NCI-H2107 treated with DMSO at 0.1 percent for 48 hours (cell line): ENCODE results near the gene ADAMTS2.

Experiments used
- DNase-seq: peaks from one replicate; lab custom pipeline; 2025; ENCODE audit not compliant: unreplicated experiment; lab: John Stamatoyannopoulos, UW

ADAMTS2 gene

GRCh38 chr5:179235416-179236400 lies 109.6 kb downstream of the ADAMTS2 start:
- no peak for DNase-seq

- no peak for DNase-seq
Measured at GRCh38 chr5:179234563-179235135, 110.6 kb downstream of the ADAMTS2 start.

DNA sequence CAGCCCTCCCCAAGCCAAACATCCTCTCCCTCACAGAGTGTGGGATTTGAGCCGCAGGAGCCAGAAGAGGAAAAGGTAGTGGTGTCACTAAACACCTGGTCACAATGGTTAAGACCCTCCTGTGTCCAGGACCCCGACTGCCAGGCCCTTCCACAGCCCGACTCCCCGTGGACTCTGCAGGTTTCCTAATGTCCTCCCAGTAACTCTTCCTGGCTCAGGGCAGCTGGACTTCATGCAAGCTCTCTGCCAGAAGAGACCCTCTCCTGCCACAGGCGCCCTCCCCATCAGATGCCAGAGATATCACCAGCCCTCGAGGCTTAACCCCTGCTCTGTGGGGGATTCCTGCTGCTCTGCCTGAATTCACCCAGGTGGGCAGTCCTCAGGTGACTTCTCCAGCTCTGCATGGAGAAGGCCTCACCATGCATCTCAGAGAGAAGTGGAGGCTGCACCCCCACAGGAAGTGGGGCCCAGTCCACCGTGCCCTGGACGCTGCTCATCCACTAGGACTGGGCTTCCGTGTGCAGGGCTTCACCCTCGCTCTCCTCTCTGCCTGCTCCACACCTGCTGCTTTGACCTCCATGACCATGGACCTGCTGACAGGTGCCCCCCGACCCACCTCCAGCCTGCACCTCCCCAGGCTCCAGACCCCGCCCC lies 111.2 kb downstream of the ADAMTS2 start:
- DNase-seq: no peak

GRCh38 chr5:179232091-179232735 lies 113.0 kb downstream of the ADAMTS2 start:
- DNase-seq: no peak

GRCh38 chr5:179231309-179231708 lies 114.0 kb downstream of the ADAMTS2 start:
- no peak for DNase-seq

DNA sequence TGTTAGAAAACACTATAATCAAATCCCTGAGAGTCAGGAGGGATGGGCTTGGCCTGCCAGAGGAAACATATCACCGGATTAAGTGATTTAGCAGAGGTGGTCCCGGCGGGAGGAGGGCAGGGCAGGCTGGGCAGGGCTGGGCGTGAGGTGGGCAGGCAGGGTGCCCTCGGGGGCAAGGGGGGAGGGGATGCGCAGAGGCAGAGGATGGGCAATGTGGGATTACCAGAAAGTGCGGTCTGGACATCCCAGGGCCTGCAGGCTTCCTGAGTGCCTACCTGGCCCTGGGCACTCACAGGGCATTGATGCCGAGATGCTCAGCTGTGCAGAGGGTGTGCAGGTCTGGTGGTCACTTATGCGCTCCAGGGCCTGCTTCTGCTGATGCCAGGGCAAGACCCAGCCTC lies 115.2 kb downstream of the ADAMTS2 start:
- no peak for DNase-seq

DNA sequence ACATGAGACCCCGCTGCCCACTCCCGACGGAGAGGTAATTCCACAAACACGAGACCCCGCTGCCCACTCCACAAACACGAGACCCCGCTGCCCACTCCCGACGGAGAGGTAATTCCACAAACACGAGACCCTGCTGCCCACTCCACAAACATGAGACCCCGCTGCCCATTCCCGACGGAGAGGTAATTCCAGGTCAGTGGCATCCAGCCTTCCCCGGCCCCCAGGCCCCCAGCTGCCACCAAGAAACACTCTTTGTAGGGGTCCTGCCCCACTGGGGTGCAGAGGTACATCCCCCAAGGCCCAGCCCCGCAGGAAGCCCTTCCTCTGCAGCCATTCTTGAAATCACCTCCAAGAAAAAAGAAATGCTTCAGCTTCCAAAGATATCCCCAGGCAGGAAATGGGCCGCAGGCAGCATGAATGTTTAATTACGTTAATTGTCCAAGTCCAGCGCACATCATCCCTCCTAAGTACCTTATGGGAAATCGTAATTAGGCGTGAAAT lies 115.9 kb downstream of the ADAMTS2 start:
- DNase-seq: no peak

- DNase-seq: no peak
Measured at GRCh38 chr5:179228341-179229121, 116.7 kb downstream of the ADAMTS2 start.

DNA sequence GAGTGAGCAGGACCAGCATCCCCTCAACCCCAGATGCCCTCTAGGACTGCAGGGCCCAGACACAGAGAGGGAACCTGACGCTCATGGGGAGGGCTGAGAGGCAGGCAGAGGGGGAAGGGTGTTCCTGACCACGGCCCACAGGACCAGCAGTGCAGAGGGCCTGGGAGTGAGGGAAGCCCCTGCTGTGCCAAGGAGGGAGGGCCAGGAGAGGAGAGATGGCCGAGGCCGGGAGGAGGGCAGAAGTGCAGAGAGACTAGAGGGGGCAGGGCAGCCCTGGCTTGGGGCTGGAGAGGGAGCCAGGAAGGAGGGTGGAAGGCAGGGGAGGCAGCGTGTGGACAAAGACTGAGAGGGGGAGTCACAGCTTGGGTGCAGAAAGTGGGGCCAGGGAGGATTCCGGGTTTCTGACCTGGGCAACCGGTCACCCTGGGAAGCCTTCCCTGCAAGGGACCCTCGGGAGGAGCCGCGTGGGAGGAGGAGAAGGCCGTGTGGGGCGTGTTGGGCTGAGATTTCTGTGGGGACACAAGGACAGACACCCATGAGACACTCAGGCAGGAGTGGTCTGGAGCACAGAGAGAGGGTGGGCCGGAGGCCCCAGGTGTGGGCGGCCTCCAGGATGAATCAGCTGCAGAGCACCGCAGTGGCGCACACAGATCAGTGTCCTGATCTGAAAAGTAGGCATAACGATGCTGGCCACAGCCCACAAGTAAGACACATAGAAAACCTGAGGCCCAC lies 117.5 kb downstream of the ADAMTS2 start:
- no peak for DNase-seq

- DNase-seq: no peak
Measured at GRCh38 chr5:179227229-179227579, 118.1 kb downstream of the ADAMTS2 start.

- no peak for DNase-seq
Measured at GRCh38 chr5:179226696-179227095, 118.6 kb downstream of the ADAMTS2 start.

- DNase-seq: no peak
Measured at GRCh38 chr5:179225387-179225786, 119.9 kb downstream of the ADAMTS2 start.

- no peak for DNase-seq
Measured at GRCh38 chr5:179224741-179225140, 120.5 kb downstream of the ADAMTS2 start.

DNA sequence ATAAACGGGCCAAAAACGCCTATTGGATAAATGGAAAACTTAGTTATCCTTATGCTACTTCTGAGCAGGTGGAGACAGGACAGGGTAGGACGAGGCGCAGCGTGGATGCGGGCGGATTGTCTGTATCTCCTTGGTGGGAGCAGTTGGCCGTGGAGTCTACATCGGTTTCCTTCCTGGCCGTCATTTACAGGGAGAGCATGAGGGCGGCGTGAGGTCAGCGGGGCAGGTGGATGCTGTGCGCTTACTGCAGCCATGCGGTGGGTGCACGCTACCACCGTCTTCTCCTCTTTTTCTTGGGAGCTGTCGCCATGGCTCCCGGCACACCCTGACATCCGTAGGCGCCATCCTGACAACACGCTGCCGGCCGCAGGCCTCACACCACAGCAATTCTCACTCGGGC lies 121.3 kb downstream of the ADAMTS2 start:
- DNase-seq: no peak

- no peak for DNase-seq
Measured at GRCh38 chr5:179223528-179223927, 121.7 kb downstream of the ADAMTS2 start.

GRCh38 chr5:179222246-179223017 lies 122.8 kb downstream of the ADAMTS2 start:
- no peak for DNase-seq

- no peak for DNase-seq
Measured at GRCh38 chr5:179221877-179222220, 123.4 kb downstream of the ADAMTS2 start.

DNA sequence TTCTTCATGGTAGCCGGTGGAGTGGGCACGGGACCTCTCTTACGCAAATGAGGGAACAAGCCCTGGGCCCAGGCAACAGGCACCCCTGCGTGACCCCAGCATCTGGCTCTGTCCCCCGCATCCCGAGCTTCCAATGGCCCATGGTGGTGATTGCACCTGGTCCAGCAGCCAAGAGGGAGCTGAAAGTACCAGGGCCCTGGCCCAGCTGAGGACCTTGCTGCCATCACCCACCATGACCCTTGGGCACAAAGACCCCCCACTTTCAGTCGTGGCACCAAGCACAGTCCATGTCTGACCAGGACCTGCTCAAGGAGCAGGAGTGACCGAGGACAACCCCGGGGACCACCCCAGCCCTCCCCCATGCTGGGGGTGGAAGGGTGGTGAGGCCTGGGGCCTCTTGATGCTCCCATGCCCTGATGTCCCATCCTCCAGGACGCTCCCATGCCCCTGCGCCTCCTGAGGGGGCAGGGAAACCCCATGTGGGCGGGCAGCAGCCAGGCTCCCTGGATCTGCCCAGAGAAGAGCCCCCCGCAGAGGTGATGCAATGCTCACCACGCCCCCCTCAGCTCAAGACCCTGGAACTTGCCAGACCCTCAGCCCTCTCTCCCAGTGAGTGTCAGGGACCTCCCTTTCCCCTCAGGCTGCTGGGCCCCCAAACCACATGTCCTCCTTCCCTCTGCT lies 123.9 kb downstream of the ADAMTS2 start:
- DNase-seq: no peak

- DNase-seq: no peak
Measured at GRCh38 chr5:179220716-179221115, 124.5 kb downstream of the ADAMTS2 start.
